Fibroblast of mammary gland (primary cell): ENCODE data around the gene SMYD3.

Source experiments
- DNase-seq: peaks from one replicate; pipeline ENCODE4 v3.0.0-alpha.2; 2010; ENCODE audit warnings: low read depth
- H3K4me3 ChIP-seq: 2 replicates; pipeline ENCODE4 v1.5.1; 2011; ENCODE audit warnings: low read depth, mild to moderate bottlenecking, low read length, moderate library complexity; ENCODE audit not compliant: control insufficient read depth
- CTCF ChIP-seq: conservative IDR thresholded peaks from 2 replicates; pipeline ENCODE4 v1.5.1; 2011; ENCODE audit warnings: low read depth, low read length, inconsistent platforms; ENCODE audit not compliant: control insufficient read depth, insufficient read depth

Gene SMYD3

GRCh38 chr1:246445503-246445902 is 61.6 kb downstream of the SMYD3 start:
- no peak overlapping the region for H3K4me3 ChIP-seq
- DNase-seq: no peak
- TF ChIP-seq CTCF: no peak

- no peak overlapping the region for H3K4me3 ChIP-seq
- DNase-seq: no peak
- no peak for TF ChIP-seq CTCF
These were observed 62.5 kb downstream of the SMYD3 start for GRCh38 chr1:246444617-246445016.

GRCh38 chr1:246437961-246438360 is 69.1 kb downstream of the SMYD3 start:
- no peak overlapping the region for H3K4me3 ChIP-seq
- TF ChIP-seq CTCF: no peak
- no peak for DNase-seq

GRCh38 chr1:246435421-246436041 is 71.5 kb downstream of the SMYD3 start:
- peak; percentile 22 for DNase-seq
- H3K4me3 ChIP-seq: no peak overlapping the region
- no peak for TF ChIP-seq CTCF

- no peak for DNase-seq
- no peak overlapping the region for H3K4me3 ChIP-seq
- TF ChIP-seq CTCF: no peak
These were observed 72.7 kb downstream of the SMYD3 start for GRCh38 chr1:246434335-246434734.

DNA sequence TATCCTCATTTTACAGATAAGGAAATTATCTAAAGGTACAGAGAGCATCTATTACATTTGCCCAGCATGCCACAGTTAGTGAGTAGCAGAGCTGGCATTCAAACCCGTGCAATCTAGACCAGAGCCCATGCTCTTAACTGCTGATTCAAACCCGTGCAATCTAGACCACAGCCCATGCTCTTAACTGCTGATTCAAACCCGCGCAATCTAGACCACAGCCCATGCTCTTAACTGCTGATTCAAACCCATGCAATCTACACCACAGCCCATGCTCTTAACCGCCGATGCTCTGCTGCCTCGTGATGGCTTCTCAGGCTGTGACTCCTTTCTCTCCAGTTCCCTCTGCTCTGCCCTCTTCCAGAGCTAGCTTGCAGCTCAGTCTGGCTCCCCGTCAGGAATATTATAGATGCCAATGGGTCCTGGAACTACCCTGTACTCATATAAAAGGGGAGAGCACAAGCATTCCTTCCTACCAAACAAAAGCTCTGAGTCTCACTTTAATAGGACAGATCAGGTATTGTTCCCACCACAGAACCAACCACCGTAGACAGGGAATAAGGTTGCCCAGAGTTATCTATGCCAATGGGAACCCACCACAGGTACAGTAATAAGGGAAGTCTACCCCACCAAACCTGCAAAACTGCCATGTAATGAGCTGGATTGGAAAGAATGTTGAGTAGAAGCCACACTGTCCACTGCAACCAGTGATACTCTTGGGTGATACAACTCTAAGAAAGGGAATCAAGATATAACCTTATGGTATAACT is 78.4 kb downstream of the SMYD3 start:
- peak; percentile 97 for DNase-seq
- H3K4me3 ChIP-seq: no peak overlapping the region
- TF ChIP-seq CTCF: no peak
